DOHH2 (cell line): ENCODE results near the gene RUNX1.

Source experiments
- H3F3A ChIP-seq: fragments of 200-600 bp; sonication (generic), shearing (Covaris generic); 2 replicates; pipeline ENCODE4 v1.6.0; 2016; ENCODE audit warnings: antibody characterized with exemption, mild to moderate bottlenecking; ENCODE audit not compliant: control insufficient read depth, insufficient read depth
- H3K27ac ChIP-seq: fragments of 200-600 bp; sonication (generic); 2 replicates; pipeline ENCODE4 v1.5.1; 2014; ENCODE audit warnings: low read depth, mild to moderate bottlenecking, low read length, moderate library complexity
- H3K27me3 ChIP-seq: fragments of 200-600 bp; sonication (generic); 2 replicates; pipeline ENCODE4 v1.6.1; 2014; ENCODE audit warnings: mild to moderate bottlenecking, low read length, mixed read lengths; ENCODE audit not compliant: control insufficient read depth
- H3K36me3 ChIP-seq: fragments of 200-600 bp; sonication (generic); 2 replicates; pipeline ENCODE4 v1.6.1; 2014; ENCODE audit warnings: mild to moderate bottlenecking, low read length, moderate library complexity, mixed read lengths; ENCODE audit not compliant: control insufficient read depth
- H3K4me1 ChIP-seq: fragments of 200-600 bp; sonication (generic); 2 replicates; pipeline ENCODE4 v1.6.1; 2014; ENCODE audit warnings: mild to moderate bottlenecking, low read length, mixed read lengths; ENCODE audit not compliant: control insufficient read depth
- H3K4me2 ChIP-seq: fragments of 200-600 bp; sonication (generic); 2 replicates; pipeline ENCODE4 v1.6.0; 2014; ENCODE audit warnings: mild to moderate bottlenecking, low read length, moderate library complexity
- H3K4me3 ChIP-seq: fragments of 200-600 bp; sonication (generic); 2 replicates; pipeline ENCODE4 v1.5.1; 2014; ENCODE audit warnings: mild to moderate bottlenecking, low read length, mixed read lengths
- H3K79me2 ChIP-seq: fragments of 200-600 bp; sonication (generic); 2 replicates; pipeline ENCODE4 v1.6.1; 2014; ENCODE audit warnings: mild to moderate bottlenecking, low read length, mixed read lengths; ENCODE audit not compliant: control insufficient read depth
- H3K9me2 ChIP-seq: fragments of 200-600 bp; sonication (generic); replicated peaks from 2 replicates; pipeline ENCODE4 v1.6.1; 2014; ENCODE audit warnings: mild to moderate bottlenecking, low read length, mixed read lengths; ENCODE audit not compliant: control insufficient read depth
- H3K9me3 ChIP-seq: fragments of 200-600 bp; sonication (generic); 2 replicates; pipeline ENCODE4 v1.6.1; 2014; ENCODE audit warnings: antibody characterized with exemption, low read length, mixed read lengths; ENCODE audit not compliant: control insufficient read depth, insufficient read depth
- H4K20me1 ChIP-seq: fragments of 200-600 bp; sonication (generic); 2 replicates; pipeline ENCODE4 v1.6.0; 2014; ENCODE audit warnings: low read depth, mild to moderate bottlenecking, antibody characterized with exemption, low read length, moderate library complexity; ENCODE audit not compliant: control insufficient read depth, insufficient read depth
- CTCF ChIP-seq: fragments of 200-600 bp; sonication (generic); IDR thresholded peaks from one replicate; pipeline ENCODE4 v1.5.1; 2014; ENCODE audit warnings: antibody characterized with exemption, mild to moderate bottlenecking, low read depth, low read length; ENCODE audit not compliant: poor library complexity, severe bottlenecking
- EZH2phosphoT487 ChIP-seq: fragments of 200-600 bp; sonication (generic); IDR thresholded peaks from 2 replicates; pipeline ENCODE4 v1.6.1; 2017; ENCODE audit warnings: borderline replicate concordance, mild to moderate bottlenecking, antibody characterized with exemption, low read length, moderate library complexity, mixed read lengths

RUNX1 gene

GRCh38 chr21:35075546-35075945 lies 26.4 kb upstream of the RUNX1 start:
- H3K79me2 ChIP-seq, result no peaks in the 10 kb centered on the region
- H3K9me3 ChIP-seq, result no peaks in the 10 kb centered on the region
- no peaks in the 10 kb centered on the region for H3F3A ChIP-seq
- no peaks in the 10 kb centered on the region for H3K27me3 ChIP-seq
- no peak overlapping the region for H3K4me3 ChIP-seq
- TF ChIP-seq CTCF (no peak), EZH2phosphoT487 (no peak)
- H3K27ac ChIP-seq, result no peak overlapping the region
- no peak overlapping the region for H3K4me2 ChIP-seq
- no peaks in the 10 kb centered on the region for H4K20me1 ChIP-seq
- no peaks in the 10 kb centered on the region for H3K9me2 ChIP-seq
- H3K4me1 ChIP-seq, result no peaks in the 10 kb centered on the region
- no peaks in the 10 kb centered on the region for H3K36me3 ChIP-seq

GRCh38 chr21:35072960-35073359 lies 23.9 kb upstream of the RUNX1 start:
- no peaks in the 10 kb centered on the region for H3K9me3 ChIP-seq
- H3K27ac ChIP-seq, result no peak overlapping the region
- no peaks in the 10 kb centered on the region for H3K79me2 ChIP-seq
- H3K4me1 ChIP-seq, result no peaks in the 10 kb centered on the region
- H4K20me1 ChIP-seq, result no peaks in the 10 kb centered on the region
- TF ChIP-seq EZH2phosphoT487 (no peak), CTCF (no peak)
- no peaks in the 10 kb centered on the region for H3K36me3 ChIP-seq
- H3K4me3 ChIP-seq, result no peak overlapping the region
- no peaks in the 10 kb centered on the region for H3F3A ChIP-seq
- H3K9me2 ChIP-seq, result no peaks in the 10 kb centered on the region
- H3K4me2 ChIP-seq, result no peak overlapping the region
- H3K27me3 ChIP-seq, result no peaks in the 10 kb centered on the region

- H3K4me1 ChIP-seq, result no peaks in the 10 kb centered on the region
- H3K79me2 ChIP-seq, result no peaks in the 10 kb centered on the region
- no peaks in the 10 kb centered on the region for H3K36me3 ChIP-seq
- H3K9me2 ChIP-seq, result no peaks in the 10 kb centered on the region
- TF ChIP-seq EZH2phosphoT487, result no peak
- H3K4me2 ChIP-seq, result no peak overlapping the region
- H3K27ac ChIP-seq, result no peak overlapping the region
- H4K20me1 ChIP-seq, result no peaks in the 10 kb centered on the region
- no peaks in the 10 kb centered on the region for H3K9me3 ChIP-seq
- H3F3A ChIP-seq, result no peaks in the 10 kb centered on the region
- no peaks in the 10 kb centered on the region for H3K27me3 ChIP-seq
- H3K4me3 ChIP-seq, result no peak overlapping the region
Measured at GRCh38 chr21:35072557-35072956, 23.5 kb upstream of the RUNX1 start.

GRCh38 chr21:35071347-35071746 lies 22.2 kb upstream of the RUNX1 start:
- H3K27me3 ChIP-seq, result no peaks in the 10 kb centered on the region

More at GRCh38 chr21:35071347-35071746, 22.2 kb upstream of the RUNX1 start:
- Histone ChIP-seq H3K9me2 (no peaks in the 10 kb centered on the region), H3K36me3 (no peaks in the 10 kb centered on the region), H3K4me2 (no peak overlapping the region), H3K27ac (no peak overlapping the region), H3F3A (no peaks in the 10 kb centered on the region), H3K4me1 (no peaks in the 10 kb centered on the region), H3K79me2 (no peaks in the 10 kb centered on the region), H3K9me3 (no peaks in the 10 kb centered on the region), H3K4me3 (no peak overlapping the region), H4K20me1 (no peaks in the 10 kb centered on the region)
- TF ChIP-seq CTCF (no peak), EZH2phosphoT487 (no peak)
